ENCODE measurements around the gene GNG11.

GNG11 gene

DNA sequence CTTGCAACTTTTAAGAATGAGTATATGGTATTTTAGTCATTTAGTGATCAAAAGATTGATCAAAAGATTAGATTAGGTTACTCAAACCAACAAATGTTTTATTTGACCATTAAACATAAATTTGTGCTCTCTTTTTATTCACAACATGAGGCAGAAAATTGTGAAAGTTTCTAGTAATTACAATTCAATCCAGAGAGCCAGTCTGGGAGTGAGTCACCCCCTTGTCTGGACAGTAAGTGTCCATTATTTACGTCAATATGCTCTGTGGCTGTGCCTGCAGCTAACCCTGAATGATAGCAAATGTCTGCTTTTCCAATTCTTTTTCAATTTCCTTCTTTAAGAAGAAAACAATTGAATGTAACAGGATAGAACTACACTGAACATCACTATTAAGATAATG is 27.9 kb downstream of the GNG11 start:
- no peak for DNase-seq

DNA sequence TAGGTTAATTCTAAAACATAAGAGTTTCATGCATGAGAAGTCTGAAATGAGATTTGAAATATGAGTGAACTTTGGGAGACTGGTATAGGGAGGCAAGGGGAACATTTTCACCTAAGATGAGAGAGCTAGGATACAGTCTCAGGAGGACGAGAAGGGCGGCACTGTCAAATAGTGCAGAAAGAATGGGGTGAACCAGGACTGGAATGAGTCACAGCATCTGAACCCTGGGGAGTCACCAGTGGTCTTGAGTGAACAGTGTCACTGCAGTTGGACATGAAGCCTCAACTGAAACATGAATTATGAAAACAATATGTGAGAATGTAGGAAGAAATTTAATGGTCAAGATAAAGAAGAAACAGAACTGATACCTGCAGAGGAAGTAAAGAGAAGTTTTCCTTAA is 33.8 kb downstream of the GNG11 start:
- DNase-seq, result no peak

DNA sequence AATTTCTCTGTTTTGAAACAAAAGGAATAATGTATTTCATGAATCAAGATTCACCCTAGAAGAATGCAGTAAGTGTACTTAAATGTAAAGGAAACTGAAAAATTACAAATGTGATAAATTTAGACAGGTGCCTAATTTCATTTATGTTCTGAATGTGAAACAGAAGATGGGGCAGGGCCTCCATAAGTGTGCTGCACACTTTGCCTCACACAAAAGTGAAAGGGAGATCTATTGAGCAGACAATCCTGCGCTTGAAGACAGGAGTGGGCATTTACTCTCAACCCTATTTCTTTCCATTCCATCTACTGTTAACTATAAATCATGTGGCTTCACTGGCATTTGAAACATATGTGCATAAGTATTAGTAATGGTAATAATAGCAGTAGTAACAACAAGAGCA is 36.2 kb downstream of the GNG11 start:
- no peak for DNase-seq

DNA sequence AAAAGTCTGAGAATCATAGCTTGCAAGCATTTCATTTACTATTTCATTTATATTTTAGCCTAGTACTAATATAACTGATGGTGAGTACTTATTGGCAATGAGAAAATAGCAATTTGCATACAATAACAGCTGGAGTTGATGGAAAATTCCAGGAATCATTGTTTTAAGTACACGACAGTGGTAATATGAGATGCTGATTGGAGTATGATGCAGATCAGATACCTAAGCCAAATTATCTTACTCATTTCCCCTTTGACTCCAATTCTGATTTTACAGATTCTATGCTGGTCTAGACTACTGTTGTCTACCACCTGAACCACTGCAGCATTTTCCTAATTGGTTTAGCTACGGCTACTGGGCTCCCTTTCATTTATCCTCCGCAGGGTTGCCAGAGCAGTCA is 36.7 kb downstream of the GNG11 start:
- DNase-seq, result no peak

DNA sequence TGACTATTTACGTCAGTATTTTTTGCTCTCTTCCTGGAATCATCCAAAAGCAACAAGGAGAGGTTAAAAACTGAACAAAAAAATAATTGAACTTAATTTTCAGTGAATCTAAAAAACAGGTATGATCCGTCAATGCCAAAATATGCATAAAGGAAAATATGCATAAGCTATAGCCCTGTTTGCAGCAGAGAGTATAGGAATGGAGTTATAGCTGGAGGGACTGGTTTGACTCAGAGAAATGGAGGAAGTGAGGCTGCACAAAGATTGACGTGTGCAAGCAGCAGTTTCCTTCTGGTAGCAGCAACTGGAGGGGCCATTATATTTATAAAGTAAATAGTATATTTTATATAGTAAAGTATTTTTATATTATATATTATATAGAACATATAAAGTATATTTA is 37.1 kb downstream of the GNG11 start:
- no peak for DNase-seq

DNA sequence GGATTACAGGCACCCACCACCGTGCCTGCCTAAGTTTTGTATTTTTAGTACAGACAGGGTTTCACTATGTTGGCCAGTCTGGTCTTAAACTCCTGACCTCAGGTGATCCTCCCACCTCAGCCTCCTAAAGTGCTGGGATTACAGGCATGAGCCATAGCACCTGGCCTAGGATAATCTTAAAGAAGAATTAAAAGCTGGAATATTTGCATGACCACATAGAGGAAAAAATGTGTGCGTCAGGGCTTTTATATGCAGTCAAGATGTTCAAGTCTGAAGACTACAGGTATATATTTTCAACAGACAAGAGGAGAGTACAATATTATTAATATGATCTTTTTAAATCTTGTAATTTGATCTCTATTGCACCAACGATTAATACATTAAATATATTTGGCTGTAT is 39.5 kb downstream of the GNG11 start:
- DNase-seq, result no peak

DNA sequence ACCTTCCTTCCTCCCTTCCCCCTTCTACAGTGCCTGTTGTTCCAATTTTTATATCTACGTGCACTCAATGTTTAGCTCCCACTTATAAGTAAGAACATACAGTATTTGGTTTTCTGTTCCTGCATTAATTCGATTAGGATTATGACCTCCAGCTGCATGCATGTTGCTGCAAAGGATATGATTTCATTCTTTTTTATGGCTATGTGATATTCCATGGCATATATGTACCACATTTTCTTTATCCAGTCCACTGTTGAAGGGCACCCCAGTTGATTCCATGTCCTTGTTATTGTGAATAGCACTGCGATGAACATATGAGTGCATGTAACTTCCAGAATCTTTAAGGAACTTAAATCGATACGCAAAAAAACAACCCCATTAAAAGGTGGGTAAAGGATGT is 42.7 kb downstream of the GNG11 start:
- no peak for DNase-seq

DNA sequence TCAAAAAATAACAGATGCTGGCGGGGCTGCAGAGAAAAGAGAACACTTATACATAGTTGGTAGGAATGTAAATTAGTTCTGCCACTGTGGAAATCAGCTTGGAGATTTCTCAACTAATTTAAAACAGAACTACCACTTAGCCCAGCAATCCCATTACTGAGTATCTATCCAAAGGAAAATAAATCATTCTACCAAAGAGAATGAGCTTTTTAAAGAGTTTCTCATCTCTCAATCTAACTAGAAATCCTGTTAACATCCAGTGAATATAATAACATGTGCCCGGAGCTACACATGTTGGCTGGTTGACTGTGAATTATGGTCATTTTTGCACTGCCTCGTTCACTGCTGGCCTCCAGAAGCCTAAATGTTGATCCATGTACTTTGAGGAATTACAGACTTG is 43.3 kb downstream of the GNG11 start:
- DNase-seq, result no peak

DNA sequence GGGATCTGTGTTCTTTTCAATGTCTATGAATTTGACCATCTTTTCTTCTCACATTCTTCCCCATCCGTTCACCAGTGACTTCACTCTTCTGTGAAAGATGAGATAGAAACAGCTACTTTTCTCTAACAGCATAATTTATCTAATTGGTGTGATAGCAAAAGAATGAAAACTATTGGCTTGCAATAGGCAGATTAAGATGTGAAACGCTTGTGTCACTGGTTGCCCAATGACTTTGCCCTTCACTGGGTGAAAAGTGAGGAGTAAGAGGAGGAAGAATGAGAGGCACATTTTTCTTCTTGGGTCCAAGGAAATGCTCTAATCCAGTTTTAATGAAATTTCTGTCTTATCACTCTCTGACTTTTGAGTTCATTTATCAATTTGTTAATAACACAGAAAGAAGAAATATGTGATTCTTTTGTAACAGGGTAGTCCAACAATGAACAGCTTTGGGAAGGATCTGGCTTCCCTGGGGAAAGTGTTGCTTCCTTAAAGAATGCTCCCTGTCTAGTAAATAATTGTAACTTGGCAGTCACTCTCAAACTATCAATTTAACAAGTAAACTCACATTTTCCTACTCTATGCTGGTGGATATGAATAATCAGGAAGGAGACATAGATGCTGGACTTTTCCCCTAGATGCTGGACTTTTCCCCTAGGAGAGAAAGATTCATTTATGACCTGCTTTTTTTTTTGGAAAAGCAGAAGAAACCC is 47.5 kb downstream of the GNG11 start:
- no peak for DNase-seq

DNA sequence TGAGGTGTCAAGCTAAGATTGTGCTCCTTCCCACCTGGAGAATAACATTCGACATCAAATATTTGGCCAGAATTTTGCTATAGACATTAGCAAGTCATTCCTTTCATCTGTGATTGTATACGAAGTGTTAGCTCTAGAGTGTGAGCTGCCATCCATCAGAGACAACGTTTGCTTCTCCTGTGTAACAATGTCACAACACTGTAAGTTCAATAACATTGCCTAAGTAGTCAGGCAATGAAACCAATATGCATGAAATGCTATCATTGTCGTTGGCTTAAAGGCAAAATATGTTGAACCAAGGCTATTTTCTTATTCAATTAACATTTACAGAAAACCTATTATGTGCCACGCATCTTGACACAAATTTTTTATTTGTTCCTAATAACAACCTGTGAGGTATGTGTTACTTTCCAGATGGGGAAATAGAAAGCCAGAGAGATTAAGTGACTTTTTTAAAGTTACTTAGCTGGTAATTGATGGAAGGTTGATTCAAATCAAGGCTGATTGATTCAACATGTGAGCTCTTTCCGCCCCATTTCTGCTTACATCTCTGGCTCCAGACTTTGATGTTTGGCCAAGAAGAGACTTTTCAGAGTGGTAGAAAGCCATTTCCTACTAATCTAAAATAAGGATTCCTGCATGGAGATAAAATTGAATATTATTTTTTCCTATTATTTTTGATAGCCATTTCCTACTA is 50.6 kb downstream of the GNG11 start:
- DNase-seq, result no peak

DNA sequence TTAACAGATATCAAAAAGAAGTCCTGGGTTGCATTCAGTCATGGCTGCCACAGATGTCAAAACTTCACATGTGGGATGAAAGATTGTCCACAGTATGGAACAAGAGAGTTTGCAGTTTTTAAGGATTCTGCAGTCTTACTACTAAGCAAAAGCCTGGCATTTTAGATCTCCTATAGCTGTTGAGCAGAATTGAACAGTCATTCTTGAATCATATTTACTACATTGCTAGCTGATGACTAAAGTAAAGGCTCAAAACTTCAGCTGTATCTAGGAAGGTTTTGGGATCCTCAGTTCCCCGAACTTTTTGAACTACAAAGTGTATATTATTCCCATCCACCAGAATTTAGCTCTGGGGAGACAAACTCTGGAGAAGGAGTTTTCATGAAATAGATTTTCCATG is 51.6 kb downstream of the GNG11 start:
- no peak for DNase-seq

DNA sequence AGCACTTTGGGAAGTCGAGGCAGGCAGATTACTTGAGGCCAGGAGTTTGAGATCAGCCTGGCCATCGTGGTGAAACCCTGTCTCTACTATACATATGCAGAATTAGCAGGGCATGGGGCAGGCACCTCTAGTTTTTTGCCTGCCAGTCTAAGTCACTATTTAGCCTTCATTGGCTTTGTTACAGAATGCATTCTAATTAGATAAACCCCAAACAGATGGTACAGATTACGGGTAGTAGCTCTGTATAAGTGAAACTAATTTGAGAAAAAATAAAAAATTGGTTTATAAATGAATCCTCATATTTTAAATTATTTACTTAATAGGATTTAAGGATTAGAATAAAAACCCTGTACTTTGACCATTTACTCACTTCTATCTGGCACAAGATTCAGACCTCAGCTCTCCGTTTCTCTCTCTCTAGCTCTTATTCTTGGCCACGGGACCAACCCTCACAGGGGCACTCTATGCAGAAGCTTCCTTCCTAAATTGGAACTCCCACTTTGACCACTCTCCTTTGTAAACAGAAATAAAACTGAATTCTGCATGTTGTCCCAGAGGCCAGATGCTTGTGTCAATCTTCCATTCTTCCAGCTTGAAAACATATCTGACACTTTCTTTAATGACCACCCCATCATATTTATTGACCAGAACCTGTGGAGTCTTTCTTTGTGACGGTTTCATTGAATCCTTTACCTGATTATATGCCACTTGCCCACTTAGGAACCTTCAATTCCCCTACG is 55.8 kb downstream of the GNG11 start:
- no peak for DNase-seq

Measured in NCI-H1105 treated with DMSO at 0.1 percent for 48 hours (cell line).